Lower leg skin (tissue), 4 donors: ENCODE measurements around the gene AQP5. TPM values are rescaled to one million over a fixed set of nuclear protein-coding genes. Genes with fewer than 3 reads are reported as not detected.

ENCODE experiments used
- DNase-seq, 2 donors: peaks; one replicate each; pipeline ENCODE4 v3.0.0-alpha.2; 2019; ENCODE audit warnings: low spot score in 2 of 2
- H3K4me3 ChIP-seq: fragments of 200-600 bp; sonication (generic); 2 replicates; pipeline ENCODE4 v1.5.1; 2017; ENCODE audit warnings: mild to moderate bottlenecking, low read depth; ENCODE audit not compliant: poor library complexity, severe bottlenecking
- POLR2A ChIP-seq, 2 donors: fragments of 450-650 bp; IDR thresholded peaks; one replicate each; pipeline ENCODE4 v1.6.1; 2016 to 2017; ENCODE audit warnings: antibody characterized with exemption in 2 of 2, mild to moderate bottlenecking in 1 of 2, moderate library complexity in 1 of 2
- WGBS, 2 donors: methylation state at CpG; one replicate each; pipeline ENCODE4 v1.1.5; 2018; 5-methylcytosine and 5-hydroxymethylcytosine counted together
- intact Hi-C: fragments of 100-400 bp; cut with DNase I; formaldehyde crosslinking; loops from one replicate; pipeline ENCODE4 v1.15.0; 2023; ENCODE audit warnings: low total_unique reads
- total RNA-seq, 4 donors: library from RNA; depleted of rRNA; stranded (reverse); fragments of >200 nt; gene quantifications; one replicate each; pipeline ENCODE4 v1.1.0, GENCODE V29; 2016
- TF ChIP-seq, protein P1 (sequence below), 3 donors: fragments of 450-650 bp; IDR thresholded peaks; one replicate each; pipeline ENCODE4 v1.5.1; 2016; ENCODE audit warnings: antibody characterized with exemption in 3 of 3, mild to moderate bottlenecking in 3 of 3, moderate library complexity in 2 of 3

The AQP5 gene
- total RNA-seq, 4 donors from 2014 or later, result 48.4 to 332 (median 203) TPM

DNA sequence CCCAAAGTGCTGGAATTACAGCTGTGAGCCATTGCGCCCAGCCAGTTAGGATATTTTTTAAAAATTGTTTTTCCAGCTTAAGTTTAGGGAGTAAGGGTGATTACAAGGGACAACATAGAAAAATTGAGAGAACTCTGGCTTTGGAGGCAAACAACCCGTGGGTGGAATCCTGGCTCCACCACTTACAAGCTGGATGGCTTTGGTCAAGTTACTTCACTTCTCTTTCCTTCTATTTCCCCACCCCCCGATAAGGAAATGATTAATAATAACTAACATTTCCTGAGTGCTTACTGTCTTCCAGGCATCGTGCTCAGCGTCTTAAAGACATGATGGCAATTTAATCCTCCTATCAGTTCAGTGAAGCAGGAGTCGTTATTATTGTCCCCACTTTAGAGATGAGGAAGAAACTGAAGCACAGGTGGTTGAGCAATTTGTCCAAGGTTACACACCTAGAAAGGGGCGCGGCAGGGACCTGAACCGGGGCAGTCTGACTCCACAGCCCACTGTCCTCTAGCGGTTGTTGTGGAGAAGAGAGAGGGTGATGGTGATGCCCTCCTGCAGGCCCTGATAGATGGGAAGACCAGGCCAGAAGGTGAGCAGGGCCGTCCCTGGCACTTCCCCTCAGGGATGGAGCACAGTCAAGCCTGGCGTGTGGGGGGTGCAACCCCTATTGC is 41.3 kb upstream of the AQP5 start:
- no peak for TF ChIP-seq POLR2A (IDR thresholded peaks at IDR 0.05)
- TF ChIP-seq, protein P1, sequence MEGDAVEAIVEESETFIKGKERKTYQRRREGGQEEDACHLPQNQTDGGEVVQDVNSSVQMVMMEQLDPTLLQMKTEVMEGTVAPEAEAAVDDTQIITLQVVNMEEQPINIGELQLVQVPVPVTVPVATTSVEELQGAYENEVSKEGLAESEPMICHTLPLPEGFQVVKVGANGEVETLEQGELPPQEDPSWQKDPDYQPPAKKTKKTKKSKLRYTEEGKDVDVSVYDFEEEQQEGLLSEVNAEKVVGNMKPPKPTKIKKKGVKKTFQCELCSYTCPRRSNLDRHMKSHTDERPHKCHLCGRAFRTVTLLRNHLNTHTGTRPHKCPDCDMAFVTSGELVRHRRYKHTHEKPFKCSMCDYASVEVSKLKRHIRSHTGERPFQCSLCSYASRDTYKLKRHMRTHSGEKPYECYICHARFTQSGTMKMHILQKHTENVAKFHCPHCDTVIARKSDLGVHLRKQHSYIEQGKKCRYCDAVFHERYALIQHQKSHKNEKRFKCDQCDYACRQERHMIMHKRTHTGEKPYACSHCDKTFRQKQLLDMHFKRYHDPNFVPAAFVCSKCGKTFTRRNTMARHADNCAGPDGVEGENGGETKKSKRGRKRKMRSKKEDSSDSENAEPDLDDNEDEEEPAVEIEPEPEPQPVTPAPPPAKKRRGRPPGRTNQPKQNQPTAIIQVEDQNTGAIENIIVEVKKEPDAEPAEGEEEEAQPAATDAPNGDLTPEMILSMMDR (IDR thresholded peaks at IDR 0.05), result no peak
- intact Hi-C loops, result no loop called here
- WGBS, 2 donors, result 68 to 69% methylated on average over 12 of the region's 12 CpGs
- no peak for DNase-seq
- H3K4me3 ChIP-seq, result no peak overlapping the region

DNA sequence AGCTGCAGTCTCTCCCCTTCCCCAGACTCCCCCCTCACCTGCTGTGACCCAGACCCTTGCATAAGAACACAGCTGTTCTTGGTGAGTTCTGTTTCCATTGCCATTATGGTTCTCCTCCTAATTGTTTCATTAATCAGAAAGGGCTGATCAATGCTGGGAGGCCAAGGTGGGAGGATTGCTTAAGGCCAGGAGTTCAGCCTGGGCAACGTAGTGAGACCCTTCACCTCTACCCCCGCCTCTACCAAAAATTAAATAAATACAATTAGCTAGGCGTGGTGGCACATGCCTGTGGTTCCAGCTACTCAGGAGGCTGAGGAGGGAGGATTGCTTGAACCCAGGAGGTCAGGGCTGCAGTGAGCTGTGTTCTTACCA is 40.8 kb upstream of the AQP5 start:
- no peak overlapping the region for H3K4me3 ChIP-seq
- WGBS, 2 donors, result 90 to 92% methylated on average over 3 of the region's 3 CpGs
- no peak for DNase-seq
- intact Hi-C loops, result no loop called here
- TF ChIP-seq, protein P1 (IDR thresholded peaks at IDR 0.05), result no peak
- TF ChIP-seq POLR2A (IDR thresholded peaks at IDR 0.05), result no peak

DNA sequence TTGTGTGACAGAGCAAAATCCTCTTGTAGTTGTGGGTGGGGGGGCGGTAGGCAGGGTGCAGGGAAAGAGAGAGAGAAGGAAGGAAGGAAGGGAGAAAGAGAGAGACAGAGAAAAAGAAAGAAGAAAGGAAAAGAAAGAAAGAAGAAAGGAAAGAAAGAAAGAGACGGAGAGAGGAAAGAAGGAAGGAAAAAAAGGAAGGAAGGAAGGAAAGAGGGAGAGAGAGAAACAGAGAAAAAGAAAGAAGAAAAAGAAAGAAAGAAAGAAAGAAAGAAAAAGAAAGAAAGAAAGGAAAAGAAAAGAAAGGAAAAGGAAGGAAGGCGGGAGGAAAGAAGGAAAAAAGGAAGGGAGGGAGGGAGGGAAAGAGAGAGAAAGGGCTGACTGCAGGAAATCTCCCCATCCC is 40.4 kb upstream of the AQP5 start:
- DNase-seq, result no peak
- intact Hi-C loops, result no loop called here
- TF ChIP-seq, protein P1 (IDR thresholded peaks at IDR 0.05), result no peak
- no peak for TF ChIP-seq POLR2A (IDR thresholded peaks at IDR 0.05)
- WGBS, 2 donors, result 74 to 88% methylated on average over 3 of the region's 3 CpGs
- H3K4me3 ChIP-seq, result no peak overlapping the region

DNA sequence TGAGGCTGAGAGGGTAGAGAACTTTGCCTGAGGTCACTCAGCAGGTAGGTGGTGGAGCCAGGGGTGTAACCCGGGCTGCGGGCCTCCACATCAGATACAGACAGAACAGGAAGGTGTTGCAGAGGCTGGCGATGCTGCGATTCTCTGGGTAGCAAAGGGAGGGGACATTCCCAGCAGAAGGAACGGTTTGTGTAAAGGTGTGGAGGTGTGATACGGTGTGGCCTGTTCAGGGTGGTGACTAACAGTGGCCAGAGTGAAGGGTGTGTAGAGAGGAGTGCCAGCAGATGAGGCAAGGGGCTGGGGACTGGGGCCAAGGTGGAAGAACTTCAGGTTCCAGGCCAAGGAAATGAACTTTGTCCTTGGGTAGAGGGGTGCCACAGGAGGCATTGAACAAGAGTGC is 39.7 kb upstream of the AQP5 start:
- no peak for DNase-seq
- intact Hi-C loops, result no loop called here
- WGBS, 2 donors, result 65 to 70% methylated on average over 6 of the region's 6 CpGs
- TF ChIP-seq, protein P1 (IDR thresholded peaks at IDR 0.05), result no peak
- TF ChIP-seq POLR2A (IDR thresholded peaks at IDR 0.05), result no peak
- H3K4me3 ChIP-seq, result no peak overlapping the region

DNA sequence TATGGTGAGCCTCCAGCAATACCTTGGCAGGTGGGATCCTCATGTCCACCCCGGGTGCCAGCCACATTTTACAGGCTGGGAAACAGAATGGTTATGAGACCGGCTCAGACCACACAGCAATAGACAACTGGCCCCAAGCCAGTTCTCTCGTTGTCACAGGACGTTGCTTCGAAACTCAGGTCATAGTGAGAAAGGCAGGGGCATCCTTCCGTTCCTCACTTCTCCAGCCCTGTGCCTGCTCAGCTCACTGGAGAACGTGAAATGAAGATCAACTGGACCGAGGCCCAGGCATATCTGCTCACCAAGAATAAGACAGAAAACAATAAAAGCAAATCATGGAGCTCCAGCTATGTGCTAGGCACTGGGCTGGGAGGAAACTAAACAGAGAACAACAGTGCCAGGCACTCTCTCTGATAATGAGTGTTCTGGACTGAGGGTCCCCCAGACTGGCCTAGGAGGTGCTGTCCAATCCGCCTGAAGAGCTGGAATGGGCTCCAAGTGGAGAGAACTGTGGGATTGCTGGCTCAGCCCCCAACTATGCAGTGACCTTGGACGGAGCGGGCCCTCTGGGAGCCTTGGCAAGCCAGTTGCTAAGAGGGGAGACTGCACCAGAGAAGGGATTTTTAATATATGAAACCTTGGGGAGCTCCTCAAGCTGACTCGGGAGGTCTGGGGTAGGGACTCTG is 39.2 kb upstream of the AQP5 start:
- intact Hi-C loops, result no loop called here
- TF ChIP-seq, protein P1 (IDR thresholded peaks at IDR 0.05), result no peak
- no peak for TF ChIP-seq POLR2A (IDR thresholded peaks at IDR 0.05)
- no peak overlapping the region for H3K4me3 ChIP-seq
- 66 to 75% methylated on average over 12 of the region's 12 CpGs for WGBS, 2 donors
- no peak for DNase-seq
